HG03521 (cell line): ENCODE data around the gene CSGALNACT2.
A peak's percentile ranks its signal among the peaks of the same experiment; 100 is the strongest.

Experiments
- ATAC-seq: cut with Tn5 transposase; IDR thresholded peaks from one replicate; pipeline ENCODE4 v1.9.1; 2021; ENCODE audit warnings: mild to moderate bottlenecking, moderate library complexity; ENCODE audit not compliant: unreplicated experiment

Gene CSGALNACT2

GRCh38 chr10:43112608-43112961 lies 25.7 kb upstream of the CSGALNACT2 start:
- no peak for ATAC-seq

GRCh38 chr10:43113201-43114087 lies 24.8 kb upstream of the CSGALNACT2 start:
- no peak for ATAC-seq

GRCh38 chr10:43114088-43114742 lies 24.0 kb upstream of the CSGALNACT2 start:
- no peak for ATAC-seq

GRCh38 chr10:43114743-43115611 lies 23.3 kb upstream of the CSGALNACT2 start:
- no peak for ATAC-seq

GRCh38 chr10:43115881-43116595 lies 22.2 kb upstream of the CSGALNACT2 start:
- ATAC-seq: no peak

GRCh38 chr10:43116596-43116995 lies 21.6 kb upstream of the CSGALNACT2 start:
- no peak for ATAC-seq

- ATAC-seq: no peak
Measured at GRCh38 chr10:43117031-43117776, 21.0 kb upstream of the CSGALNACT2 start.

- ATAC-seq: no peak
Measured at GRCh38 chr10:43117777-43118583, 20.3 kb upstream of the CSGALNACT2 start.

- ATAC-seq: no peak
Measured at GRCh38 chr10:43118631-43119415, 19.4 kb upstream of the CSGALNACT2 start.

- no peak for ATAC-seq
Measured at GRCh38 chr10:43119416-43120115, 18.7 kb upstream of the CSGALNACT2 start.

- ATAC-seq: peak; percentile 8
Measured at GRCh38 chr10:43120116-43120928, 17.9 kb upstream of the CSGALNACT2 start.

GRCh38 chr10:43120929-43121314 lies 17.3 kb upstream of the CSGALNACT2 start:
- peak; percentile 66 for ATAC-seq

- ATAC-seq: no peak
Measured at GRCh38 chr10:43121444-43121843, 16.8 kb upstream of the CSGALNACT2 start.

- ATAC-seq: no peak
Measured at GRCh38 chr10:43122096-43122495, 16.1 kb upstream of the CSGALNACT2 start.

- ATAC-seq: no peak
Measured at GRCh38 chr10:43122826-43123225, 15.4 kb upstream of the CSGALNACT2 start.

- ATAC-seq: no peak
Measured at GRCh38 chr10:43123361-43124093, 14.7 kb upstream of the CSGALNACT2 start.
